ENCODE data around the gene PTMS. TPM values are rescaled to one million over a fixed set of nuclear protein-coding genes. Genes with fewer than 3 reads are reported as not detected.

Gene PTMS
- total RNA-seq, 1 donor from 2014 or later, result 161 TPM

Other genes starting within 250 kb of the PTMS start
- 1,402 TPM for gene GAPDH, start 231.8 kb upstream of the PTMS start, total RNA-seq
- gene IFFO1, start 210.3 kb upstream of the PTMS start, total RNA-seq, result 22.5 TPM
- 56.0 TPM for gene NOP2, start 198.1 kb upstream of the PTMS start, total RNA-seq
- gene CHD4, start 159.0 kb upstream of the PTMS start, total RNA-seq, result 218 TPM
- gene LPAR5, start 130.4 kb upstream of the PTMS start, total RNA-seq, result 2.5 TPM
- 2.5 TPM for gene ACRBP, start 118.9 kb upstream of the PTMS start, total RNA-seq
- 16.7 TPM for gene ING4, start 103.2 kb upstream of the PTMS start, total RNA-seq
- 39.3 TPM for gene ZNF384, start 77.0 kb upstream of the PTMS start, total RNA-seq
- 0.16 TPM for gene PIANP, start 65.5 kb upstream of the PTMS start, total RNA-seq
- gene COPS7A, start 42.3 kb upstream of the PTMS start, total RNA-seq, result 57.5 TPM
- 145 TPM for gene MLF2, start 13.2 kb upstream of the PTMS start, total RNA-seq
- 1.3 TPM for gene LAG3, start 6.2 kb downstream of the PTMS start, total RNA-seq
- 31.3 TPM for gene CD4, start 23.2 kb downstream of the PTMS start, total RNA-seq
- gene GPR162, start 55.5 kb downstream of the PTMS start, total RNA-seq, result 7.0 TPM
- 11.1 TPM for gene P3H3, start 62.0 kb downstream of the PTMS start, total RNA-seq
- 1.2 TPM for gene GNB3, start 74.6 kb downstream of the PTMS start, total RNA-seq
- 0.16 TPM for gene CDCA3, start 84.9 kb downstream of the PTMS start, total RNA-seq
- 74.8 TPM for gene USP5, start 85.8 kb downstream of the PTMS start, total RNA-seq
- gene TPI1, start 101.2 kb downstream of the PTMS start, total RNA-seq, result 383 TPM
- gene SPSB2, start 106.9 kb downstream of the PTMS start, total RNA-seq, result 4.6 TPM
- gene LRRC23, start 138.5 kb downstream of the PTMS start, total RNA-seq, result 4.2 TPM
- 5.3 TPM for gene ENO2, start 148.2 kb downstream of the PTMS start, total RNA-seq
- gene ATN1, start 161.6 kb downstream of the PTMS start, total RNA-seq, result 148 TPM
- not detected for gene RNU7-1, start 177.5 kb downstream of the PTMS start, total RNA-seq
- 125 TPM for gene C12orf57, start 177.7 kb downstream of the PTMS start, total RNA-seq
- 47.2 TPM for gene PTPN6, start 185.0 kb downstream of the PTMS start, total RNA-seq
- 143 TPM for gene PHB2, start 204.3 kb downstream of the PTMS start, total RNA-seq
- gene EMG1, start 204.6 kb downstream of the PTMS start, total RNA-seq, result 44.3 TPM

Measured in mesenteric fat pad (tissue), 1 donor.